Kidney epithelial cell (primary cell): Measurements from ENCODE around the gene TMEM130. TPM values are rescaled to one million over a fixed set of nuclear protein-coding genes. Genes with fewer than 3 reads are reported as not detected.
"Not testable (repeated sequence)": the region's sequence is repeated elsewhere in the genome, so short reads cannot be mapped to it uniquely, and the experiment has no call there.

Experiments
- DNase-seq: peaks from one replicate; pipeline ENCODE4 v3.0.0-alpha.2; 2010; ENCODE audit warnings: low read depth
- H3K27me3 ChIP-seq: 2 replicates; pipeline ENCODE4 v1.6.0; 2011; ENCODE audit warnings: low read length; ENCODE audit not compliant: control insufficient read depth, insufficient read depth
- H3K36me3 ChIP-seq: 2 replicates; pipeline ENCODE4 v1.5.1; 2011; ENCODE audit warnings: low read length; ENCODE audit not compliant: control insufficient read depth, insufficient read depth
- H3K4me3 ChIP-seq: 2 replicates; pipeline ENCODE4 v1.5.1; 2011; ENCODE audit warnings: low read depth, mild to moderate bottlenecking, control low read depth, low read length
- total RNA-seq: library from RNA; depleted of rRNA; stranded (reverse); fragments of >200 nt; gene quantifications from 2 replicates; pipeline ENCODE4 v1.2.3, GENCODE V29; 2015
- TF ChIP-seq, protein P1 (sequence below): IDR thresholded peaks from 2 replicates; pipeline ENCODE4 v1.5.1; 2011; ENCODE audit warnings: mild to moderate bottlenecking, moderate library complexity, low read length, control low read depth, inconsistent platforms; ENCODE audit not compliant: insufficient read depth, poor library complexity, severe bottlenecking

The TMEM130 gene
- total RNA-seq, 1 donor from 2014 or later, result 0.33 TPM

DNA sequence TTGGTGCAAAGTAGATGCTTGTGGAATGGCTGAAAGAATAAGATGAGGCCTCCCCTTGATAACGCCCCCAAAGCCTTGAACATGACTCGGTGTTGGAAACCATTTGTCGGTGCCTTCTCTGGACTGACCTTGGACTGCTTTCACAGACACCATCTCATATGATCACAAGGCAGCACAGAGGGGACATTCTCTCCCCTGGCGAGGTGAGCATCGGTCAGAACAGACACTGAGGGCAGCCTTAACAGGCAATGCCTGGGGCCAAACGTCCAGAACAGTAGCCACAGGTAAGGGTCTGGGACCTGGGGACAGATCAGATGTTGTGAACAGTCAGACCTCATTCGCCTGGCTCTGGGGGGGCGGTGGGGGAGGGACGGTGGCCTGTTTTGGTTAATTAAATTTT is 5.7 kb upstream of the TMEM130 start:
- TF ChIP-seq, protein P1, sequence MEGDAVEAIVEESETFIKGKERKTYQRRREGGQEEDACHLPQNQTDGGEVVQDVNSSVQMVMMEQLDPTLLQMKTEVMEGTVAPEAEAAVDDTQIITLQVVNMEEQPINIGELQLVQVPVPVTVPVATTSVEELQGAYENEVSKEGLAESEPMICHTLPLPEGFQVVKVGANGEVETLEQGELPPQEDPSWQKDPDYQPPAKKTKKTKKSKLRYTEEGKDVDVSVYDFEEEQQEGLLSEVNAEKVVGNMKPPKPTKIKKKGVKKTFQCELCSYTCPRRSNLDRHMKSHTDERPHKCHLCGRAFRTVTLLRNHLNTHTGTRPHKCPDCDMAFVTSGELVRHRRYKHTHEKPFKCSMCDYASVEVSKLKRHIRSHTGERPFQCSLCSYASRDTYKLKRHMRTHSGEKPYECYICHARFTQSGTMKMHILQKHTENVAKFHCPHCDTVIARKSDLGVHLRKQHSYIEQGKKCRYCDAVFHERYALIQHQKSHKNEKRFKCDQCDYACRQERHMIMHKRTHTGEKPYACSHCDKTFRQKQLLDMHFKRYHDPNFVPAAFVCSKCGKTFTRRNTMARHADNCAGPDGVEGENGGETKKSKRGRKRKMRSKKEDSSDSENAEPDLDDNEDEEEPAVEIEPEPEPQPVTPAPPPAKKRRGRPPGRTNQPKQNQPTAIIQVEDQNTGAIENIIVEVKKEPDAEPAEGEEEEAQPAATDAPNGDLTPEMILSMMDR, result no peak
- Histone ChIP-seq H3K27me3 (peaks cover 2% of the 10 kb centered on the region), H3K36me3 (no peaks in the 10 kb centered on the region), H3K4me3 (no peak overlapping the region)
- no peak for DNase-seq

DNA sequence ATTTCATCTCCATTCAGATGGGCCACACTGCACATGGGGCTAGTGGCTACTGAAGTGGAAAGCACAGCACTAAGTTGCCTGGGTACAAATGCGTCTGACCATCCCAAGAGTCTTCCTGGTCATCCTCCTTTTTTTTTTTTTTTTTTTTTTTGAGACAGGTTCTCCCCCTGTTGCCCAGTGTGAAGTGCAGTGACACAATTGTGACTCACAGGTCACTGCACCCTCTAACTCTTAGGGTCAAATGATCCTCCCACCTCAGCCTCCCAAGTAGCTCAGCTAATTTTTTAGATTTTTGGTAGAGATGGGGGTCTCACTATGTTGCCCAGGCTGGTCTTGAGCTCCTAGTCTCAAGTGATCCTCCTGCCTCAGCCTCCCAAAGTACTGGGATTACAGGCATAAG is 5.1 kb upstream of the TMEM130 start:
- DNase-seq, result no peak
- Histone ChIP-seq H3K36me3 (no peaks in the 10 kb centered on the region), H3K4me3 (no peak overlapping the region), H3K27me3 (peaks cover 4% of the 10 kb centered on the region)
- TF ChIP-seq, protein P1, result no peak

DNA sequence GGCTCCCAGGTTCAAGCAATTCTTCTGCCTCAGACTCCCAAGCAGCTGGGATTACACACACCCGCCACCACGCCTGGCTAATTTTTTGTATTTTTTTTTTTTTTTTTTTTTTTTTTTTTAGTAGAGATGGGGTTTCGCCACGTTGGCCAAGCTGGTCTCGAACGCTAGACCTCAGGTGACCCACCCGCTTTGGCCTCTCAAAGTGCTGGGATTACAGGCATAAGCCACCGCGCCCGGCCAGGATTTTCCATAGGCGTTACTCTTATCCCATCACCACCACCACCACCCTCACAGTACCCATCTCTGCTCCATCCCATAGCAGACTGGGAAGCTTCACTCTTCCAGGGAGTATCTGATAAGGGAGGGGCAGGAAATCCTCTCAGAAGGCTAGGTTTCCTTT is 3.8 kb upstream of the TMEM130 start:
- H3K36me3 ChIP-seq, DNase-seq, H3K4me3 ChIP-seq: not testable (repeated sequence)
- peaks cover 16% of the 10 kb centered on the region for H3K27me3 ChIP-seq

DNA sequence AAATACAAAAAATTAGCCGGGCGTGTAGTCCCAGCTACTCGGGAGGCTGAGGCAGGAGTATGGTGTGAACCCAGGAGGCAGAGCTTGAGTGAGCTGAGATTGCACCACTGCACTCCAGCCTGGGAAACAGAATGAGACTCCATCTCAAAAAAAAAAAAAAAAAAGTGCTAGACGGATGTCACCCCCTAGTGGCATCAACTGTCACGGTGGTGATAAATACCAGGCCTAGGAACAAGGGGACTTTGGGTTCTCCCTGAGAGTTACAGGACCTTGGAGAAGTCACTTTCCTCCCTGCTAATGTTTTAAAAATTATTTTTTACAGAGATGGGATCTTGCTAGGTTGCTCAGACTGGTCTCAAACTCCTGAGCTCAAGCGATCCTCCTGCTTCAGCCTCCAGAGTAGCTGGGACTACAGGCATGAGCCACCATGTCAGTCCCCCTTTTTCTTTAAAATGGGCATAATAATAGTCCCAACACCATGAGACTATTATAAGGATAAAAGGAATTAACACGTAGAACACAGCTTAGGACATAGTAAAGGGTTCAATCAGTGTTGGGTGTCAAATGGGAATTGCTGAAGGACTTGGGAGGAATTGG is 2.6 kb upstream of the TMEM130 start:
- DNase-seq, result no peak
- TF ChIP-seq, protein P1, result peak; percentile 12
- Histone ChIP-seq H3K27me3 (peaks cover 16% of the 10 kb centered on the region), H3K4me3 (no peak overlapping the region), H3K36me3 (no peaks in the 10 kb centered on the region)

DNA sequence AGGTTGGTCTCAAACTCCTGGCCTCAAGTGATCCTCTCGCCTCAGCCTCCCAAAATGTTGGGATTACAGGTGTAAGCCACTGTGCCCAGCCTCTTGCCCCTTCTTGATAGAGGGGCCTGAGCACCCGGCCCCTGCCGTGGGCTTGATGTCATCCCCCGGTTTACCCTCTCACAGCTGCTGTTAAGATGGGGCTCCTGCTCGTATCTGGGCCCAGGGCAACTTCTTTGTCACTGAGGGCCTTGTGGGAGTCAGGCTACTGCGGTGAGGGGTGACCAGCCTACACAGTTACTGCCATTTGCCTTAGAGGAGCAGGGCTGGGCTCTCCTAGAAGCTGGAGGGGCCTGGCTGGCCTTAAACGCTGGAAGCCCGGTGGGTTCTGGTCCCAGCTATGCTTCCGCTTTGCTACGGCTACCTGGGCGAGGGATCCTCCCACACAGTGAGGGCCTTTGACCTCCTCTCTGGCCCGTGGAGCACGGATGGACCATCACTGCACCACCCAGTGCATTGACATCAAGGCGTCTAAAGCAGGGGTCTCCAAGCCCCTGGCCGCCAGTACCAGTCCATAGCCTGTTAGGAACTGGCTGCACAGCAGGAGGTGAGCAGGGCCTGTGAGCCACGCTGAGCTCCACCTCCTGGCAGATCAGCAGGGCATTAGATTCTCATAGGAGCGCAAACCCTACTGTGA is 1.1 kb upstream of the TMEM130 start:
- Histone ChIP-seq H3K36me3 (no peaks in the 10 kb centered on the region), H3K4me3 (no peak overlapping the region), H3K27me3 (peaks cover 18% of the 10 kb centered on the region)
- DNase-seq, result no peak
- TF ChIP-seq, protein P1, result no peak

DNA sequence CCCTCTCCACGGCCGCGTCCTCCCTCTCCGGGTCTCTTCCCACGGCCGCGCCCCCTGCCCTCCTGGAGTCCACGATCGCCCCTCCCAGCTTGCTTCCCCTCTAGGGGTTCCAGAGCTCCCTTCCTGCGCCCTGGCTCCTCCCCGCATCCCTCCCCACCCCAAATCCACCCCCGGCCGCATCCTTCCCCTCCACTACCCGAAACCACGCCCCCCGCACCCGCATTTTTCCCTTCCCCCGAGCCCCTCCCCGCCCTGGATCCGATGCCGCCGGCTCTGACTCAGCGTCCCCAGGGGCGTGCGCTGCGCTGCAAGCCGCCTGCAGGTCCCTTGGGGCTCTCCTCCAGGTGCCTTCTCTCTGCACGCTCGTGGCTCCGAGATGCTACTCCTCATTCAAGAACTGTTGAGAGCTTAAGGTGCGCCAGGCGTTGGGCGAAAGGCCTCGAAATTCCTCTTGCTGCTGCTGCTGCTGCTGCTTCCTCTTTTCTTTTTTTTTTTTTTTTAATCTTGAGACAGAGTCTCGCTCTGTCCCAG is 372 bp upstream of the TMEM130 start:
- H3K4me3 ChIP-seq, result peak overlapping the region; percentile 50
- H3K27me3 ChIP-seq, result peaks cover 18% of the 10 kb centered on the region
- no peaks in the 10 kb centered on the region for H3K36me3 ChIP-seq
- no peak for DNase-seq
- TF ChIP-seq, protein P1, result no peak
